ENCODE results near the gene TCF4. TPM values are rescaled to one million over a fixed set of nuclear protein-coding genes. Genes with fewer than 3 reads are reported as not detected.

The TCF4 gene
- total and polyA plus RNA-seq, 2 donors (not counting 1 experiment from before 2014, with no cell fraction given): 68.5 to 353 TPM

GRCh38 chr18:55487997-55488396, 100.0 kb downstream of the TCF4 start:
- Histone ChIP-seq H4K20me1 (ENCODE audit: control insufficient read depth, insufficient read depth, low read length, poor library complexity, severe bottlenecking) (no peaks in the 10 kb centered on the region), H3K36me3 (replicated peaks in 1 of 2; ENCODE audit: control extremely low read depth in 1 of 2, control insufficient read depth in 1 of 2, extremely low read depth in 1 of 2, insufficient read depth in 2 of 2, low read length in 1 of 2) (no peaks in the 10 kb centered on the region), H3K4me2 (replicated peaks; ENCODE audit: low read depth, low read length, poor library complexity, severe bottlenecking) (no peak overlapping the region), H3K4me3 (ENCODE audit: control extremely low read depth in 1 of 5, extremely low read depth in 1 of 5, insufficient read depth in 1 of 5, low read depth in 2 of 5, low read length in 4 of 5) (no peak overlapping the region), H3K27ac (ENCODE audit: low read length in 2 of 2) (no peak overlapping the region), H3K9ac (ENCODE audit: low read length) (no peak overlapping the region), H3K79me2 (ENCODE audit: control insufficient read depth, insufficient read depth, low read length) (peaks cover 29% of the 10 kb centered on the region), H2AFZ (ENCODE audit: insufficient read depth, low read depth, low read length, poor library complexity, severe bottlenecking) (no peak overlapping the region), H3K4me1 (ENCODE audit: control insufficient read depth in 2 of 2, insufficient read depth in 2 of 2, low read length in 2 of 2) (peaks cover 16 to 18% of the 10 kb centered on the region in 2 donors), H3K27me3 (replicated peaks in 1 of 4; ENCODE audit: control extremely low read depth in 1 of 4, control insufficient read depth in 3 of 4, insufficient read depth in 4 of 4, low read length in 3 of 4) (no peaks in the 10 kb centered on the region), H3K9me3 (ENCODE audit: control extremely low read depth in 1 of 3, control insufficient read depth in 2 of 3, insufficient read depth in 1 of 3, low read length in 2 of 3) (no peaks in the 10 kb centered on the region)
- ChIA-PET POLR2A (no interaction called here), CTCF (no interaction called here)
- DNase-seq (no peak), ATAC-seq (ENCODE audit: low read depth) (no peak)
- no CpG with 5 or more reads among the region's 4 CpGs for WGBS (ENCODE audit: insufficient coverage)
- H3K9me3 Mint-ChIP-seq (ENCODE audit: insufficient read depth): no peaks in the 10 kb centered on the region
- H3K4me1 Mint-ChIP-seq: peaks cover 22% of the 10 kb centered on the region
- intact Hi-C loops (cut with micrococcal nuclease): no loop called here
- no peaks in the 10 kb centered on the region for H3K27me3 Mint-ChIP-seq
- H3K4me3 Mint-ChIP-seq: no peak overlapping the region
- H3K27ac Mint-ChIP-seq: no peak overlapping the region
- TF ChIP-seq CTCF (IDR thresholded peaks at IDR 0.05) (no peak), EZH2 (IDR thresholded peaks at IDR 0.05; ENCODE audit: borderline replicate concordance, insufficient read depth, low read depth, low read length, poor library complexity, severe bottlenecking) (no peak)

- H3K4me1 ChIP-seq (ENCODE audit: control insufficient read depth in 2 of 2, insufficient read depth in 2 of 2, low read length in 2 of 2): peaks cover 16 to 18% of the 10 kb centered on the region in 2 donors
- no CpG with 5 or more reads among the region's 3 CpGs for WGBS (ENCODE audit: insufficient coverage)
- H3K4me2 ChIP-seq (replicated peaks; ENCODE audit: low read depth, low read length, poor library complexity, severe bottlenecking): no peak overlapping the region
- peaks cover 30% of the 10 kb centered on the region for H3K79me2 ChIP-seq (ENCODE audit: control insufficient read depth, insufficient read depth, low read length)
- H2AFZ ChIP-seq (ENCODE audit: insufficient read depth, low read depth, low read length, poor library complexity, severe bottlenecking): no peak overlapping the region
- no peaks in the 10 kb centered on the region for H3K9me3 Mint-ChIP-seq (ENCODE audit: insufficient read depth)
- H3K36me3 ChIP-seq (replicated peaks in 1 of 2; ENCODE audit: control extremely low read depth in 1 of 2, control insufficient read depth in 1 of 2, extremely low read depth in 1 of 2, insufficient read depth in 2 of 2, low read length in 1 of 2): no peaks in the 10 kb centered on the region
- intact Hi-C loops (cut with micrococcal nuclease): no loop called here
- no peak overlapping the region for H3K27ac ChIP-seq (ENCODE audit: low read length in 2 of 2)
- no peak overlapping the region for H3K27ac Mint-ChIP-seq
- H3K27me3 ChIP-seq (replicated peaks in 1 of 4; ENCODE audit: control extremely low read depth in 1 of 4, control insufficient read depth in 3 of 4, insufficient read depth in 4 of 4, low read length in 3 of 4): no peaks in the 10 kb centered on the region
- no peak for ATAC-seq (ENCODE audit: low read depth)
- H4K20me1 ChIP-seq (ENCODE audit: control insufficient read depth, insufficient read depth, low read length, poor library complexity, severe bottlenecking): no peaks in the 10 kb centered on the region
- no peak for TF ChIP-seq CTCF (IDR thresholded peaks at IDR 0.05)
- TF ChIP-seq EZH2 (IDR thresholded peaks at IDR 0.05; ENCODE audit: borderline replicate concordance, insufficient read depth, low read depth, low read length, poor library complexity, severe bottlenecking): no peak
- ChIA-PET POLR2A (no interaction called here), CTCF (no interaction called here)
- H3K4me3 ChIP-seq (ENCODE audit: control extremely low read depth in 1 of 5, extremely low read depth in 1 of 5, insufficient read depth in 1 of 5, low read depth in 2 of 5, low read length in 4 of 5): no peak overlapping the region
- no peaks in the 10 kb centered on the region for H3K27me3 Mint-ChIP-seq
- no peak overlapping the region for H3K4me3 Mint-ChIP-seq
- DNase-seq: no peak
- H3K9ac ChIP-seq (ENCODE audit: low read length): no peak overlapping the region
- H3K4me1 Mint-ChIP-seq: peaks cover 22% of the 10 kb centered on the region
- H3K9me3 ChIP-seq (ENCODE audit: control extremely low read depth in 1 of 3, control insufficient read depth in 2 of 3, insufficient read depth in 1 of 3, low read length in 2 of 3): no peaks in the 10 kb centered on the region
These were observed 101.1 kb downstream of the TCF4 start for GRCh38 chr18:55486936-55487335.

Measured in B cell (primary cell).